CD4-positive, alpha-beta T cell (primary cell): Measurements from ENCODE around the gene JAK1. TPM values are rescaled to one million over a fixed set of nuclear protein-coding genes. Genes with fewer than 3 reads are reported as not detected.

Experiments used
- ATAC-seq: fragments of 200-7000 bp; cut with Tn5 transposase; one replicate; pipeline ENCODE4 v1.10.0; 2022; ENCODE audit warnings: mild to moderate bottlenecking; ENCODE audit not compliant: poor library complexity
- CTCF ChIA-PET: fragments of 350-600 bp; sonication (Branson Sonifier 250); formaldehyde crosslinking; loops from one replicate; lab custom pipeline; 2021; ENCODE audit warnings: antibody characterized with exemption, inconsistent platforms; lab: Charles Lee
- POLR2A ChIA-PET: fragments of 350-600 bp; sonication (Branson Sonifier 250); formaldehyde crosslinking; loops from one replicate; lab custom pipeline; 2021; ENCODE audit warnings: antibody characterized with exemption, inconsistent platforms; lab: Charles Lee
- DNase-seq, 14 experiments: peaks; one replicate each; pipeline ENCODE4 v3.0.0-alpha.2; 2013 to 2020; ENCODE audit warnings: mixed read lengths in 2 of 14
- H3K27ac ChIP-seq, 2 donors: one replicate each; pipeline versions ENCODE4 v1.5.1 to v1.7.0; 2013; ENCODE audit warnings: low read length in 2 of 2, low read depth in 1 of 2, mild to moderate bottlenecking in 1 of 2
- H3K27me3 ChIP-seq, 2 experiments: 1 replicate in 1 of 2; 2 replicates in 1 of 2; pipeline versions ENCODE4 v1.6.1 to v1.7.0; 2013; ENCODE audit warnings: low read length in 2 of 2, control low read depth in 1 of 2, mild to moderate bottlenecking in 1 of 2, moderate library complexity in 1 of 2; ENCODE audit not compliant: insufficient read depth in 2 of 2, control insufficient read depth in 1 of 2
- H3K36me3 ChIP-seq: one replicate; pipeline ENCODE4 v1.6.1; 2013; ENCODE audit warnings: low read length, control low read depth; ENCODE audit not compliant: insufficient read depth
- H3K4me1 ChIP-seq: one replicate; pipeline ENCODE4 v1.6.1; 2013; ENCODE audit warnings: low read length, control low read depth; ENCODE audit not compliant: insufficient read depth
- H3K4me3 ChIP-seq: one replicate; pipeline ENCODE4 v1.5.1; 2013; ENCODE audit warnings: mild to moderate bottlenecking, low read length, moderate library complexity
- H3K9me3 ChIP-seq, 2 experiments: 1 replicate in 1 of 2; 2 replicates in 1 of 2; pipeline versions ENCODE4 v1.6.1 to v1.7.0; 2013; ENCODE audit warnings: low read length in 2 of 2, mild to moderate bottlenecking in 2 of 2, control low read depth in 1 of 2, moderate library complexity in 1 of 2; ENCODE audit not compliant: control insufficient read depth in 1 of 2, insufficient read depth in 1 of 2
- H3K27ac Mint-ChIP-seq: one replicate; pipeline ENCODE4 v1.8.0; 2020; ENCODE audit warnings: mixed read lengths
- H3K27me3 Mint-ChIP-seq: one replicate; pipeline ENCODE4 v1.8.0; 2021; ENCODE audit warnings: mixed read lengths
- H3K36me3 Mint-ChIP-seq: one replicate; pipeline ENCODE4 v1.8.0; 2021; ENCODE audit warnings: low read depth, mixed read lengths
- H3K4me1 Mint-ChIP-seq: one replicate; pipeline ENCODE4 v1.8.0; 2021; ENCODE audit warnings: low read depth, mixed read lengths
- H3K4me3 Mint-ChIP-seq: one replicate; pipeline ENCODE4 v1.8.0; 2020; ENCODE audit warnings: mild to moderate bottlenecking, mixed read lengths
- H3K9me3 Mint-ChIP-seq: one replicate; pipeline ENCODE4 v1.8.0; 2020; ENCODE audit warnings: mixed read lengths
- CTCF ChIP-seq: fragments of 200-600 bp; IDR thresholded peaks from one replicate; pipeline ENCODE4 v1.8.0; 2022; ENCODE audit warnings: antibody characterized with exemption, mild to moderate bottlenecking
- intact Hi-C, 2 experiments: fragments of 100-400 bp; cut with DNase I in 1 of 2; cut with micrococcal nuclease in 1 of 2; formaldehyde crosslinking; loops; one replicate each; pipeline versions ENCODE4 v1.15.1 to v1.9.0; 2023 to 2025; cut with DNase I, micrococcal nuclease
- total RNA-seq, 174 experiments: library from RNA in 2 of 174; stranded (reverse) in 2 of 174; gene quantifications; one replicate each; pipeline ENCODE4 v1.2.3 and lab custom pipeline; 2021 to 2026

Gene JAK1
- total RNA-seq, 2 experiments from 2014 or later: 240 to 252 TPM

- ChIA-PET POLR2A (interaction anchor here (1.1 to 3.7 kb wide), 16 partner anchors 9 to 133 kb away, joined by 3 to 37 read pairs (median 6); no protein-coding TSS in a partner anchor), CTCF (interaction anchor here (0.6 to 1.9 kb wide), 4 partner anchors 9 to 174 kb away, joined by 3 to 9 read pairs (median 3); no protein-coding TSS in a partner anchor)
- H3K27ac ChIP-seq: peak overlapping the region; percentile 16 to 35
- Mint-ChIP-seq H3K9me3 (no peaks in the 10 kb centered on the region), H3K27me3 (no peaks in the 10 kb centered on the region), H3K4me1 (peaks cover 78% of the 10 kb centered on the region), H3K36me3 (peaks cover 17% of the 10 kb centered on the region), H3K27ac (peak overlapping the region; percentile 95), H3K4me3 (peak overlapping the region; percentile 84)
- ATAC-seq (no peak), DNase-seq (no peak)
- TF ChIP-seq CTCF: no peak
- no peaks in the 10 kb centered on the region for H3K36me3 ChIP-seq
- peak overlapping the region; percentile 89 for H3K4me3 ChIP-seq
- no peaks in the 10 kb centered on the region for H3K27me3 ChIP-seq
- intact Hi-C loops: loop anchor here (5.0 to 10.0 kb wide), 3 partner anchors 35 to 217 kb away; partner anchors contain the start of gene RAVER2 (in 1 of the 2)
- H3K4me1 ChIP-seq: peaks cover 54% of the 10 kb centered on the region
- no peaks in the 10 kb centered on the region for H3K9me3 ChIP-seq
Observed at GRCh38 chr1:64961923-64962322, 4.4 kb downstream of the JAK1 start.

- peaks cover 12% of the 10 kb centered on the region for H3K36me3 Mint-ChIP-seq
- ChIA-PET CTCF (interaction anchor here (0.9 to 1.3 kb wide), 2 partner anchors 24 to 248 kb away, joined by 3 read pairs; no protein-coding TSS in a partner anchor), POLR2A (interaction anchor here (0.9 to 3.7 kb wide), 5 partner anchors 14 to 83 kb away, joined by 3 to 37 read pairs (median 4); no protein-coding TSS in a partner anchor)
- no peaks in the 10 kb centered on the region for H3K27me3 Mint-ChIP-seq
- H3K4me1 Mint-ChIP-seq: peaks cover 74% of the 10 kb centered on the region
- no peaks in the 10 kb centered on the region for H3K9me3 Mint-ChIP-seq
- intact Hi-C loops: loop anchor here (5.0 to 10.0 kb wide), 3 partner anchors 33 to 216 kb away; partner anchors contain the start of gene RAVER2 (in 1 of the 2)
- peak overlapping the region; percentile 84 for H3K4me3 Mint-ChIP-seq
- Histone ChIP-seq H3K9me3 (no peaks in the 10 kb centered on the region), H3K4me3 (no peak overlapping the region), H3K4me1 (peaks cover 63% of the 10 kb centered on the region), H3K27ac (peak overlapping the region; percentile 15 to 50), H3K36me3 (no peaks in the 10 kb centered on the region), H3K27me3 (no peaks in the 10 kb centered on the region)
- peak overlapping the region; percentile 95 for H3K27ac Mint-ChIP-seq
- ATAC-seq: no peak
- no peak for TF ChIP-seq CTCF
- no peak for DNase-seq
Observed at GRCh38 chr1:64960731-64961130, 5.6 kb downstream of the JAK1 start.

- peaks cover 71% of the 10 kb centered on the region for H3K4me1 Mint-ChIP-seq
- no peaks in the 10 kb centered on the region for H3K9me3 Mint-ChIP-seq
- DNase-seq: no peak
- no peak for ATAC-seq
- Histone ChIP-seq H3K4me1 (peaks cover 69% of the 10 kb centered on the region), H3K9me3 (no peaks in the 10 kb centered on the region), H3K4me3 (no peak overlapping the region), H3K36me3 (no peaks in the 10 kb centered on the region), H3K27me3 (no peaks in the 10 kb centered on the region), H3K27ac (peak overlapping the region in 1 of 2 donors; percentile 50)
- no peak for TF ChIP-seq CTCF
- peak overlapping the region; percentile 95 for H3K27ac Mint-ChIP-seq
- intact Hi-C loops: loop anchor here (5.0 to 10.0 kb wide), 3 partner anchors 33 to 215 kb away; partner anchors contain the start of gene RAVER2 (in 1 of the 2)
- peaks cover 5% of the 10 kb centered on the region for H3K36me3 Mint-ChIP-seq
- H3K4me3 Mint-ChIP-seq: peak overlapping the region; percentile 84
- ChIA-PET POLR2A (interaction anchor here (0.9 to 3.7 kb wide), 3 partner anchors 11 to 83 kb away, joined by 3 to 37 read pairs (median 5); no protein-coding TSS in a partner anchor), CTCF (interaction anchor here (0.9 to 1.3 kb wide), 2 partner anchors 23 to 249 kb away, joined by 3 read pairs; no protein-coding TSS in a partner anchor)
- H3K27me3 Mint-ChIP-seq: no peaks in the 10 kb centered on the region
Observed at GRCh38 chr1:64959986-64960385, 6.4 kb downstream of the JAK1 start.
